Keratinocyte (primary cell): ENCODE results near the gene MNAT1. TPM values are rescaled to one million over a fixed set of nuclear protein-coding genes. Genes with fewer than 3 reads are reported as not detected.

Source experiments
- DNase-seq: peaks from one replicate; pipeline ENCODE4 v3.0.0-alpha.2; 2011; ENCODE audit warnings: low read depth, missing footprints, low spot score
- FAIRE-seq: peaks from 2 replicates; lab custom pipeline; 2011; peaks lifted over from hg19 to GRCh38; lab: Jason Lieb, UNC
- H2AFZ ChIP-seq: 2 replicates; pipeline ENCODE4 v1.6.0; 2012; ENCODE audit warnings: low read length, control low read depth, inconsistent platforms; ENCODE audit not compliant: control insufficient read depth
- H3K27ac ChIP-seq: 2 replicates; pipeline ENCODE4 v1.5.1; 2011; ENCODE audit warnings: low read length; ENCODE audit not compliant: control insufficient read depth, insufficient read depth
- H3K27me3 ChIP-seq: 3 replicates; pipeline ENCODE4 v1.6.0; 2011; ENCODE audit warnings: low read length; ENCODE audit not compliant: control insufficient read depth, insufficient read depth; ENCODE audit errors: extremely low read depth
- H3K36me3 ChIP-seq, 2 experiments: 2 replicates in 1 of 2; 3 replicates in 1 of 2; pipeline ENCODE4 v1.5.1; 2011; ENCODE audit warnings: low read length in 2 of 2, mild to moderate bottlenecking in 1 of 2; ENCODE audit not compliant: control insufficient read depth in 2 of 2, insufficient read depth in 2 of 2; ENCODE audit errors: extremely low read depth in 1 of 2
- H3K4me1 ChIP-seq: 3 replicates; pipeline ENCODE4 v1.5.1; 2011; ENCODE audit warnings: low read length; ENCODE audit not compliant: control insufficient read depth, insufficient read depth; ENCODE audit errors: extremely low read depth
- H3K4me2 ChIP-seq: 3 replicates; pipeline ENCODE4 v1.6.0; 2011; ENCODE audit warnings: low read depth, low read length; ENCODE audit not compliant: control insufficient read depth, insufficient read depth; ENCODE audit errors: extremely low read depth
- H3K4me3 ChIP-seq, 3 experiments: fragments of 200-600 bp in 1 of 3; sonication (generic) in 1 of 3; 2 replicates in 2 of 3; 3 replicates in 1 of 3; pipeline ENCODE4 v1.5.1; 2011 to 2016; ENCODE audit warnings: low read length in 3 of 3, mild to moderate bottlenecking in 3 of 3, control low read depth in 2 of 3, inconsistent platforms in 1 of 3, low read depth in 1 of 3, mixed read lengths in 1 of 3, mixed run types in 1 of 3, moderate library complexity in 1 of 3; ENCODE audit not compliant: control insufficient read depth in 2 of 3, insufficient read depth in 2 of 3; ENCODE audit errors: extremely low read depth in 1 of 3
- H3K79me2 ChIP-seq: 2 replicates; pipeline ENCODE4 v1.6.0; 2012; ENCODE audit warnings: low read length; ENCODE audit not compliant: control insufficient read depth, insufficient read depth
- H3K9ac ChIP-seq: 3 replicates; pipeline ENCODE4 v1.6.0; 2011; ENCODE audit warnings: low read length; ENCODE audit not compliant: control insufficient read depth, insufficient read depth; ENCODE audit errors: extremely low read depth
- H3K9me1 ChIP-seq: 3 replicates; pipeline ENCODE4 v1.6.0; 2011; ENCODE audit warnings: low read length; ENCODE audit not compliant: control insufficient read depth, insufficient read depth; ENCODE audit errors: extremely low read depth
- H3K9me3 ChIP-seq: 2 replicates; pipeline ENCODE4 v1.5.1; 2012; ENCODE audit warnings: low read depth, low read length; ENCODE audit not compliant: control insufficient read depth
- H4K20me1 ChIP-seq: 3 replicates; pipeline ENCODE4 v1.6.0; 2011; ENCODE audit warnings: low read length; ENCODE audit not compliant: control insufficient read depth, insufficient read depth; ENCODE audit errors: extremely low read depth
- EZH2 ChIP-seq: IDR thresholded peaks from one replicate; pipeline ENCODE4 v1.6.1; 2012; ENCODE audit warnings: inconsistent platforms, mild to moderate bottlenecking, low read length, moderate library complexity
- dilution Hi-C: fragments of 300-500 bp; cut with MboI; formaldehyde crosslinking; loops from one replicate; pipeline ENCODE4 v1.7.0; 2020; ENCODE audit warnings: low sequenced_read_pairs; ENCODE audit not compliant: extremely low pct_ligation_motif_present
- polyA plus RNA-seq, 5 experiments: library from polyadenylated mRNA; depleted of rRNA in 3 of 5; stranded (reverse) in 3 of 5; stranded (forward) in 1 of 5; unstranded in 1 of 5; fragments of >200 nt; gene quantifications; 1 replicate in 1 of 5; 2 replicates in 3 of 5; 3 replicates in 1 of 5; pipeline versions ENCODE4 v1.2.1 to v1.2.3, GENCODE V29; 2011 to 2012; ENCODE audit warnings: missing spikeins in 2 of 5, low read depth in 1 of 5, low replicate concordance in 1 of 5
- TF ChIP-seq, protein P1 (sequence below), 3 experiments: IDR thresholded peaks in 1 of 3; conservative IDR thresholded peaks in 1 of 3; optimal IDR thresholded peaks in 1 of 3; 2 replicates in 2 of 3; 3 replicates in 1 of 3; pipeline versions ENCODE3 to v1.5.1; 2011; ENCODE audit warnings: low read length in 3 of 3, mild to moderate bottlenecking in 3 of 3, moderate library complexity in 2 of 3, control low read depth in 1 of 3, inconsistent platforms in 1 of 3; ENCODE audit not compliant: insufficient read depth in 2 of 3; ENCODE audit errors: extremely low read depth in 1 of 3

MNAT1 gene
- polyA plus RNA-seq, 1 donor (not counting 4 experiments of a cell fraction or from before 2014, with no cell fraction given) = 79.5 TPM

DNA sequence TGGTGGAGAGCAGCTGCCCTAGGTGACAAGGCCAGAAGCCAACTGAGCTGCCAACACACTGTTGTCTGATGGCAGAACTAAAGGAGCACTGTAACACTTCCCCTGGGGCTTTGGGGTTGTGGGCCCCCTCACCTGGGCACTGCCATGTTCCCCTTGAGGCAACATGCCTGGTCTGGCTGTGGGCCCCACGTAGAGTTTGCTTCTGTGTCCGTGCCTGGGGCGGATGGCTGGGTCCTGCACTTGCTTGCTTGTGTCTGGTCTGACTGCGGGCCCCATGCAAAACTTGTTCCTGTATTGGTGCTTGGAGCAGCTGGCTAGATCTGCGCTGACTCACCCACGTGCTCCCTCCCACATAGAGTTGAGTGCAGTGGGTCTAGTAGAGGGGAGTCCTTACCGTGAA, 78.4 kb downstream of the MNAT1 start:
- no peak for DNase-seq
- no peak overlapping the region for H3K4me2 ChIP-seq
- H4K20me1 ChIP-seq = no peaks in the 10 kb centered on the region
- peaks cover 6% of the 10 kb centered on the region for H3K4me1 ChIP-seq
- dilution Hi-C loops = no loop called here
- H2AFZ ChIP-seq = no peak overlapping the region
- no peak overlapping the region for H3K4me3 ChIP-seq
- no peaks in the 10 kb centered on the region for H3K9me3 ChIP-seq
- no peak overlapping the region for H3K27ac ChIP-seq
- no peaks in the 10 kb centered on the region for H3K9me1 ChIP-seq
- H3K36me3 ChIP-seq = peaks cover 4 to 12% of the 10 kb centered on the region in 2 experiments
- TF ChIP-seq EZH2 = no peak
- TF ChIP-seq, protein P1, sequence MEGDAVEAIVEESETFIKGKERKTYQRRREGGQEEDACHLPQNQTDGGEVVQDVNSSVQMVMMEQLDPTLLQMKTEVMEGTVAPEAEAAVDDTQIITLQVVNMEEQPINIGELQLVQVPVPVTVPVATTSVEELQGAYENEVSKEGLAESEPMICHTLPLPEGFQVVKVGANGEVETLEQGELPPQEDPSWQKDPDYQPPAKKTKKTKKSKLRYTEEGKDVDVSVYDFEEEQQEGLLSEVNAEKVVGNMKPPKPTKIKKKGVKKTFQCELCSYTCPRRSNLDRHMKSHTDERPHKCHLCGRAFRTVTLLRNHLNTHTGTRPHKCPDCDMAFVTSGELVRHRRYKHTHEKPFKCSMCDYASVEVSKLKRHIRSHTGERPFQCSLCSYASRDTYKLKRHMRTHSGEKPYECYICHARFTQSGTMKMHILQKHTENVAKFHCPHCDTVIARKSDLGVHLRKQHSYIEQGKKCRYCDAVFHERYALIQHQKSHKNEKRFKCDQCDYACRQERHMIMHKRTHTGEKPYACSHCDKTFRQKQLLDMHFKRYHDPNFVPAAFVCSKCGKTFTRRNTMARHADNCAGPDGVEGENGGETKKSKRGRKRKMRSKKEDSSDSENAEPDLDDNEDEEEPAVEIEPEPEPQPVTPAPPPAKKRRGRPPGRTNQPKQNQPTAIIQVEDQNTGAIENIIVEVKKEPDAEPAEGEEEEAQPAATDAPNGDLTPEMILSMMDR (optimal IDR thresholded peaks at IDR 0.05 in 1 of 3, IDR thresholded peaks at IDR 0.05 in 1 of 3, conservative IDR thresholded peaks at IDR 0.05 in 1 of 3; ENCODE audit: extremely low read depth in 1 of 3, insufficient read depth in 2 of 3, low read length in 3 of 3) = no peak
- H3K79me2 ChIP-seq = no peaks in the 10 kb centered on the region
- no peaks in the 10 kb centered on the region for H3K27me3 ChIP-seq
- no peak overlapping the region for H3K9ac ChIP-seq
- FAIRE-seq = no peak

DNA sequence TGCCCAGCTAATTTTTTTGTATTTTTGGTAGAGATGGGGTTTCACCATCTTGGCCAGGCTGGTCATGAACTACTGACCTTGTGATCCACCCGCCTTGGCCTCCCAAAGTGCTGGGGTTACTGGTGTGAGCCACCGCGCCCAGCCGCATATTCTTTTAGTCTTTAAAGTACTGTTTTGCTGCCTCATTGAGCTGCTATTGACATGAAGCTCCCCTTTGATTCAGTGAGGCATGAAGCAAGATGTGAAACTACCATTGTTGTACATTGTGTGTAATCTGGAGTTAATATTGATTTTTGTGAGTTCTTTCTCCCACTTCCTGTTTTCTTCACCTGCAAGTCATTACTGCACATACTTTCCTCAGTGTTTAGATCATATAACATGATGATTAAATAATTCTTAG, 80.8 kb downstream of the MNAT1 start:
- H3K9me3 ChIP-seq = no peaks in the 10 kb centered on the region
- H3K4me1 ChIP-seq = peaks cover 6% of the 10 kb centered on the region
- no peaks in the 10 kb centered on the region for H4K20me1 ChIP-seq
- no peak overlapping the region for H3K4me2 ChIP-seq
- H3K27ac ChIP-seq = no peak overlapping the region
- no peaks in the 10 kb centered on the region for H3K79me2 ChIP-seq
- no peaks in the 10 kb centered on the region for H3K27me3 ChIP-seq
- no peak overlapping the region for H2AFZ ChIP-seq
- H3K9ac ChIP-seq = no peak overlapping the region
- no peak for DNase-seq
- TF ChIP-seq, protein P1 (optimal IDR thresholded peaks at IDR 0.05 in 1 of 3, IDR thresholded peaks at IDR 0.05 in 1 of 3, conservative IDR thresholded peaks at IDR 0.05 in 1 of 3; ENCODE audit: extremely low read depth in 1 of 3, insufficient read depth in 2 of 3, low read length in 3 of 3) = no peak
- no peak for TF ChIP-seq EZH2
- FAIRE-seq = no peak
- H3K4me3 ChIP-seq = no peak overlapping the region
- peaks cover 6 to 12% of the 10 kb centered on the region in 2 experiments for H3K36me3 ChIP-seq
- no peaks in the 10 kb centered on the region for H3K9me1 ChIP-seq
- dilution Hi-C loops = no loop called here
